Glutamatergic neuron (in vitro differentiated cells): Measurements from ENCODE around the gene SLC26A5. TPM values are rescaled to one million over a fixed set of nuclear protein-coding genes. Genes with fewer than 3 reads are reported as not detected.

Experiments
- DNase-seq: peaks from one replicate; pipeline ENCODE4 v3.0.0; 2022
- H3K27ac Mint-ChIP-seq: one replicate; pipeline ENCODE4 v1.8.0; 2020; ENCODE audit warnings: mild to moderate bottlenecking, mixed read lengths, inconsistent platforms; ENCODE audit not compliant: unreplicated experiment
- H3K27me3 Mint-ChIP-seq: one replicate; pipeline ENCODE4 v1.8.0; 2020; ENCODE audit warnings: mild to moderate bottlenecking, moderate library complexity, mixed read lengths, inconsistent platforms; ENCODE audit not compliant: unreplicated experiment
- H3K36me3 Mint-ChIP-seq: one replicate; pipeline ENCODE4 v1.8.0; 2020; ENCODE audit warnings: mild to moderate bottlenecking, mixed read lengths, inconsistent platforms; ENCODE audit not compliant: unreplicated experiment
- H3K4me1 Mint-ChIP-seq: one replicate; pipeline ENCODE4 v1.8.0; 2020; ENCODE audit warnings: mild to moderate bottlenecking, low read depth, mixed read lengths, inconsistent platforms; ENCODE audit not compliant: unreplicated experiment
- H3K4me3 Mint-ChIP-seq: one replicate; pipeline ENCODE4 v1.8.0; 2020; ENCODE audit warnings: mild to moderate bottlenecking, mixed read lengths, inconsistent platforms; ENCODE audit not compliant: unreplicated experiment
- H3K9me3 Mint-ChIP-seq: one replicate; pipeline ENCODE4 v1.8.0; 2020; ENCODE audit warnings: mild to moderate bottlenecking, moderate library complexity, mixed read lengths, inconsistent platforms; ENCODE audit not compliant: unreplicated experiment
- total RNA-seq: library from RNA; stranded (reverse); fragmentation: NEBNext Ultra II Directional; extraction: Animal tissue kit (Norgen Biotek cat#: 25700); gene quantifications from one replicate; pipeline ENCODE4 v1.2.1, GENCODE V29; 2021; ENCODE audit not compliant: unreplicated experiment
- TF ChIP-seq, protein P1 (sequence below): fragments of 200-600 bp; sonication (generic); IDR thresholded peaks from one replicate; pipeline ENCODE4 v1.5.0; 2021; ENCODE audit not compliant: partially characterized antibody, unreplicated experiment

Gene SLC26A5
- total RNA-seq, 1 donor from 2014 or later, result not detected

DNA sequence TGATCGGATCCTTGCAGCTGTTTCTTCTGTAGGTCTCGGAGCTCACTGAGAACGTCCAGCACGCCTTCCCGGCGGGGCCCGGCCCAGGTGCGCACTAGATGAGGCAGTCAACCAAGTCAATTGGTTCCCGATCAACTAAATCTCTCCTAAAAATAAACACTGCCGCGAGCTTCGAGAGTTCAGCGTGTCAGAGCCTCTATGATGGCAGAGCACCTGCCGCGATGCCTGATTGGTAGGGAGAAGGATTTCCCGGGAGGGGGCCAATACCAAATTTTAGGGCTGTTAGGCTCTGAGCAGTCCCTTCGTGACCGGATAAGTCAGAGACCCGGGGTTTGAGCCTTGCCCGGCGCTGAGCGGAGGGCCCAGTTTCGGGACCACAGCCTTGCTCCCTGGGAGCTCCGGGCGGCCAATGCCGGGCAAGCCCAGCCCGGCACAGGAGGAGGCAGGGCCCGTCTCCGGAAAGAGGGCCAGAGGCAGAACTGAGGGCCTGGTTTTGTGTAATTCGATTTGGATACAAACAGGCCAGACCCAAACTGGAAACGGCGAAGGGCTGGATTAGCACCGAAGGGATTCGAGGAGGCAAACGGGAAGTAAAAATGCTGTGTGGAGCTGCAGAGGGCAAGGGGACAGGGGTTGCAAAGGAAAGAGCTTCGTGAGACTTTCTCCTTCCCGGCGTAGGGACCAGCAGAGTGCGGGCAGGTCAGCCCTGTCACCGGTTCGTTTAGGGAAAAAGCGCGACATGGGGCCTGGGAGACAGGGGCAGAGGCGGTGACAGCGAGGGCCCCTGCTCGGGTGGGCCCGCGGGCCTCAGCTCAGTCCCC, 569 bp downstream of the SLC26A5 start:
- peaks cover 2% of the 10 kb centered on the region for H3K9me3 Mint-ChIP-seq
- H3K36me3 Mint-ChIP-seq, result no peaks in the 10 kb centered on the region
- H3K4me3 Mint-ChIP-seq, result peak overlapping the region; percentile 92
- TF ChIP-seq, protein P1, sequence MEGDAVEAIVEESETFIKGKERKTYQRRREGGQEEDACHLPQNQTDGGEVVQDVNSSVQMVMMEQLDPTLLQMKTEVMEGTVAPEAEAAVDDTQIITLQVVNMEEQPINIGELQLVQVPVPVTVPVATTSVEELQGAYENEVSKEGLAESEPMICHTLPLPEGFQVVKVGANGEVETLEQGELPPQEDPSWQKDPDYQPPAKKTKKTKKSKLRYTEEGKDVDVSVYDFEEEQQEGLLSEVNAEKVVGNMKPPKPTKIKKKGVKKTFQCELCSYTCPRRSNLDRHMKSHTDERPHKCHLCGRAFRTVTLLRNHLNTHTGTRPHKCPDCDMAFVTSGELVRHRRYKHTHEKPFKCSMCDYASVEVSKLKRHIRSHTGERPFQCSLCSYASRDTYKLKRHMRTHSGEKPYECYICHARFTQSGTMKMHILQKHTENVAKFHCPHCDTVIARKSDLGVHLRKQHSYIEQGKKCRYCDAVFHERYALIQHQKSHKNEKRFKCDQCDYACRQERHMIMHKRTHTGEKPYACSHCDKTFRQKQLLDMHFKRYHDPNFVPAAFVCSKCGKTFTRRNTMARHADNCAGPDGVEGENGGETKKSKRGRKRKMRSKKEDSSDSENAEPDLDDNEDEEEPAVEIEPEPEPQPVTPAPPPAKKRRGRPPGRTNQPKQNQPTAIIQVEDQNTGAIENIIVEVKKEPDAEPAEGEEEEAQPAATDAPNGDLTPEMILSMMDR, result no peak
- H3K4me1 Mint-ChIP-seq, result no peaks in the 10 kb centered on the region
- peaks cover 5% of the 10 kb centered on the region for H3K27me3 Mint-ChIP-seq
- no peak overlapping the region for H3K27ac Mint-ChIP-seq
- peak; percentile 36 for DNase-seq

DNA sequence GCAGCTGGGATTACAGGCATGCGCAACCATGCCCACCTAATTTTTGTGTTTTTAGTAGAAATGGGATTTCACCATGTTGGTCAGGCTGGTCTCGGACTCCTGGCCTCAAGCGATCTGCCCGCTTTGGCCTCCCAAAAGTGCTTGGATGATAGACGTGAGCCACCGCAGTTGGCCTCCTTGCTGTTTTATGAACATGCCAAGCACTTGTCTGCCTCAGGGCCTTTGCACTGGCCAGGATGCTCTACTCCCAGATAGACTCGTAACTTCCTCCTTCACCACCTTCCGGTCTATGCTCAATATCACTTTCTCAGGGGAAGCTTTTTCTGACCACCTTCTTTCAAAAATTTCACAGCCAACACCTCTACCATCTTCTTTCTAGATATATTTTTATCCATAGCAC, 6.3 kb downstream of the SLC26A5 start:
- H3K4me1 Mint-ChIP-seq, result no peaks in the 10 kb centered on the region

DNA sequence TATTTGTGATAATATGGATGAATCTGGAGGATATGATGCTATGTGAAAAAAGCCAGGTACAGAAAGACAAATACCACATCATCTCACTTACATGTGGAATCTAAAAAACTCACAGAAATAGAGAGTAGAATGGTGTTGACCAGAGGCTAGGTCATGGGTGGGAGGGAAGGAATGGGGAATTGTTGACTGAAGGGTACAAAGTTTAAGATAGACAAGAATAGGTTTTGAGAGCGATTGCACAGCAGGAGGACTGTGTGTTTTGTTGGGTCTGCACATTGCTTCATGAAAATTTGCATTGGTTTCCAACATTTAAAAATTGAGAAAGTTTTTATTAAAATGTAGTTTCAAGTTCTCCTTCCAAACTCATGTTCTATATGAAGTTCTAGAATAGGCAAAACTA, 8.4 kb downstream of the SLC26A5 start:
- Mint-ChIP-seq H3K27me3 (no peaks in the 10 kb centered on the region), H3K36me3 (peaks cover 7% of the 10 kb centered on the region), H3K4me3 (no peak overlapping the region), H3K4me1 (no peaks in the 10 kb centered on the region), H3K27ac (no peak overlapping the region), H3K9me3 (no peaks in the 10 kb centered on the region)
- no peak for DNase-seq
- TF ChIP-seq, protein P1, result no peak

More for the DNA sequence above, 6.3 kb downstream of the SLC26A5 start:
- Mint-ChIP-seq H3K36me3 (no peaks in the 10 kb centered on the region), H3K27me3 (no peaks in the 10 kb centered on the region), H3K27ac (no peak overlapping the region), H3K4me3 (no peak overlapping the region), H3K9me3 (no peaks in the 10 kb centered on the region)
- TF ChIP-seq, protein P1, result no peak
- DNase-seq, result no peak

DNA sequence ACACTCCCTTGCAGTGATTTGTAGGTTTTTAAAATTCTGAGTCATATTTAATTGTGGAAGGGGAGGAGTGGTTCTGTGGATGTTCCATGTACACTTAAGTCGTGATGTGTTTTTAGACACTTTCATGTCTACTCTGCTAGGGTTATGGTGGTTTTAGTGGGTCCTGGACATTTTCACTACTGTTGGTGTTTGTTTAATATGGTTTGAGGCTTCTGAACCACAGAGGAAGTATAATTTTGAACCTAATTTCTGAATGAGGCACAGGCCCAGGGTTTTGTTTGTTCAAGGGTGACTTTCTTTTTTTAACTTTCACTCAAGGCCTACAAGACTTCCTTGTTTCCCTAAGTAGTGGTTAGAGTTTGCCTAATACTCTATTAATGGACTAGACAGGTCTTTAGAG, 13.3 kb downstream of the SLC26A5 start:
- Mint-ChIP-seq H3K27me3 (no peaks in the 10 kb centered on the region), H3K27ac (no peak overlapping the region), H3K4me3 (no peak overlapping the region), H3K36me3 (peaks cover 7% of the 10 kb centered on the region), H3K4me1 (no peaks in the 10 kb centered on the region), H3K9me3 (no peaks in the 10 kb centered on the region)
- no peak for DNase-seq
- TF ChIP-seq, protein P1, result no peak

DNA sequence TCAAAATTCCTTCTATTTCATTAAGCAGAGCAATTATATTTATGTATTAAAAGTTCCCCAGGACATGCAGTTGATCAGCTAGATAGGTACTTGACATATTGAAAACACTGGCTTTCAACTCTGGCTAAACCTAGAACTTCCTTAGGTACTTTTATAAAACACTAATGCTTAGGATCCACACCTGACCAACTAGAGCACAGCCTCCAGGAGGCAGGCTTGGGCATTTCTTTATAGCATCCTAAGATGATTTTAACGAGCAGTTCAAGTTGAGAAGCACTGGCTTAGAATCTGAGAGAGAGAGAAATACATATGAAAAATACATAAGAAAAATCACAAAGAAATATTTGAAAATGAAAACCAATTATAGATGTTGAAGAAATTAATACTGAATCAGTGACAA, 20.8 kb downstream of the SLC26A5 start:
- Mint-ChIP-seq H3K4me1 (peaks cover 4% of the 10 kb centered on the region), H3K4me3 (no peak overlapping the region), H3K27ac (no peak overlapping the region), H3K27me3 (no peaks in the 10 kb centered on the region), H3K9me3 (no peaks in the 10 kb centered on the region), H3K36me3 (no peaks in the 10 kb centered on the region)
- DNase-seq, result no peak
- TF ChIP-seq, protein P1, result no peak
